HuH-7.5 (cell line): ENCODE results near the gene AMH.
"Not testable (repeated sequence)": the region's sequence is repeated elsewhere in the genome, so short reads cannot be mapped to it uniquely, and the experiment has no call there.

Source experiments
- DNase-seq: peaks from one replicate; pipeline ENCODE4 v3.0.0; 2011; ENCODE audit warnings: low spot score

AMH gene

DNA sequence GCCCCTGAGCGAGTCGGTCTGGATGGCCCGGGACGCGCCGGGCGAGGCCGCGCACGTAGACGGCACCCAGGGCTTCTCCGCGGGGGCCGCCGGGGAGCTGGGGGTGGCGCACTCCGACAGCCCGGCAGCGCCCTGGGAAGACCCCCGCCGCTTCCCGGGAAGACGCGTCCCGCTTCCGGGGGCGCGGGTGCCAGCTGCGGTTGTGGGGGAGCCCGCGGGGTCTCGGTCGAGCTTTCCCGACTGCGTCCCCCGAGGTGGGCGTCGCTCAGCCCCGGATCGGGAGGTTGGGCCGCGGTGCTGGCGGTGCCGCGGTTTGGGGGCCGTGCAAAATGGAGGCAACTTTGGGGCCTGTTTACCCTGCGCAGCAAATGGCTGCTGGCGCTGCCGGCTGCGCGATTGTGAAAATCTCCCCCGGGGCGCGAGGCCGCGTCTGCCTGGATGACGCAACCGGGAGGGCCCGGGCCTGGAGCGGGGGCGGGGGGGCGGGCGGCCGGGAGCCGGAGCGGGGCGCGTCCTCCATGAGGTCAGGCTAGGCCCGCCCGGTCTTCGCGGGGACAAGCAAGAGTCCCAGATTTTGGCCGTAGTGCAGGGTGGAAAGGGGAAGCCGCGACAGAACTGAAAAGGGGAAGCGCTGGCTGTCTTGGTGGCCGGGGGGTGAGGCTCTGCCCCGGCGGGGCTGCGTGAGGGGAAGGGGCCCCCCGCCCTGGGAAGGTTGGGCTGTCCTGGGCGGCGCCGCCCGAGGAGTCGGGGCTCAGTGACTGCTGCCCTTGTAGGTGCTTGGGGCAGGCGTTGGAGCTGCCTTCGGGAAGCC, 21.5 kb downstream of the AMH start:
- peak; percentile 86 for DNase-seq

DNA sequence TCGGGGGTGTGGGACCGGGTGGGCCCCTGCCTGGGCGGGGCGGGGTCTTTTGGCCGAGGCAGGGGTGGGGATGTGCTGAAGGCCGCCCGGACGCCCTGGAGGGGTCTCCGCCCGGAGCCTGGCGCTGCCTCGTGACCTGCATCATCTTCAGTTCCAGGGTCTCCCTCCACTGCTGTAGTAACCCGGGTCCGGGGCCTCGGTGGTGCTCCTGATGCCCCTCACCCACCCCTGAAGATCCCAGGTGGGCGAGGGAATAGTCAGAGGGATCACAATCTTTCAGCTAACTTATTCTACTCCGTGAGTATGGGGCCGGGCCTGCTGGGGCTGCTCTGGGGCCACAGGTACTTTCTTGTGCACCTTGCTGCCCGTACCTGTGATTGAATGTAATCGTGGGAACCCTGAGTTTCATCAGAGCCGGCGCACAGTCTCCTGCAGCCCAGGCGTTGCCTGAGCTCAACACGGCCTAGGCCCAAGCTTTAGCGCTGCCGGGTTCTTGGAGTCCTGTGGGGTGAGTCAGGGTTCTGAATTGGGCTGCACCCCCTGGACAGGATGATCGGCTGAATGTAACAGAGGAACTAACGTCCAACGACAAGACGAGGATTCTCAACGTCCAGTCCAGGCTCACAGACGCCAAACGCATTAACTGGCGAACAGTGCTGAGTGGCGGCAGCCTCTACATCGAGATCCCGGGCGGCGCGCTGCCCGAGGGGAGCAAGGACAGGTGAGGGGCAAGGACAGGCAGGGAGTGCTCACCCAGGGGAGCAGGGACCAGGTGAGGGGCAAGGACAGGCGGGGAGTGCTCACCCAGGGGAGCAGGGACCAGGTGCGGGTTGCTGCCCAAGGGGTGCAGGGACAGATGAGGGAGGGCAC, 22.3 kb downstream of the AMH start:
- no peak for DNase-seq

DNA sequence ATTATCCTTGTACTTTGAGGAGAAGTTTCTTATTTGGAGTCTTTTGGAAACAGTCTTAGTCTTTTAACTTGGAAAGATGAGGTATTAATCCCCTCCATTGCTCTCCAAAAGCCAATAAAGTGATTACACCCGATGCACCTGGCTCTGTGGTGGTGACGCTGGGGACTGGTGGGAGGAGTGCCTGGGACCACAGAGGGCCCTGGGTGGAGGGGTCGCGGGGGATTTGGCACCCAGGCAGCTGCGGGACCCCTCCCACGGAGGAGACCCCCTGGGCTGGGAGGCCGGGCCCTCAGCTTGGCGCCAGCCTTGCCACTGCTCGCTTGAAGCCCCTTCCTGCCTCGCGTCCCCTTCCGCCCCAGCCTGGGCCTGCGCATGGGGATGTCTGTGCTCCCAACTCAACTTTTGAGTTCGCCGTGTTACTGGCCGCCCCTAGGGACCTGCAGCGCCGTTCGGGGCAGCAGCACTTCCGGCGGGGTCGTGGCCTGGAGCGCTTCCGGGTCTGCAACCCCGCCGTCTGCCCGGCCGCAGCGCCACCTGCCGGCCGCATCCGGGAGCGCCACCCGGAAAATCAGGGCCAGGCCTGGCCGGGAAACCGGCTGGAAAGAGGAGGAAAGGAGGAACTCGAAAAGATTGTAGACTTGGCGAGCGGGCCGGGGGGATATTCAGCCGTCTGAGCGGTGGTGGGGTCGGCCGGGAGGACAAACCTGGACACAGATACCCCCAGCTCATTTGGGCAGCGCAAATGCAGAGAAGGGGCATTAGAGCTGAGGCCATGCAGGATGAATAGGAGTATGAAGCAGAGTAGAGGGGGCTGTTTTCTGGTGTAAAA, 24.4 kb downstream of the AMH start:
- DNase-seq: peak; percentile 98

DNA sequence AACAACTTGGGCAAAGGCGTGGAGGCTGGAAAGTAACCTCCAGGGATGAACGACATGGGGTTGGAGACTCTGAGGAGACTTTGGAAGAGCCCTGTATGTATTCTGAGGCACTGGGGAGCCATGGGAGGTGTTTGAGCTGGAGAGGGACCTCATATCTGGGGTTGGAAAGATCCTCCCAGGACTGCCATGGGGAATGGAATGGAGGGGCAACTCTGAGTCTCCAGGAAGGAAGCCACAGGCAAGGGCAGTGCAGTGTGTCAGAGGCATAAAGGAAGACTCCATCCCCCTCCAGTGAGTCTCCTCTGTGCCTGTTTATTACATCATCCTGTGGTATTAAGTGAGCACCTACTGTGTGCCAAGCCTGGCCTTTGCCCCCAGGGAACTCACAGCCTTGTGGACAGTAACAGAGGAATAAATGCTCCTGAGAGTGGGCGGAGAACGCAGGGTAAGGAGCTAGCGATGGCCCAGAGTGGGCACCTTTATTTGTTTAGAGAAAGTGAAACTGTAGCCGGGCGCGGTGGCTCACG, 25.1 kb downstream of the AMH start:
- DNase-seq: no peak

DNA sequence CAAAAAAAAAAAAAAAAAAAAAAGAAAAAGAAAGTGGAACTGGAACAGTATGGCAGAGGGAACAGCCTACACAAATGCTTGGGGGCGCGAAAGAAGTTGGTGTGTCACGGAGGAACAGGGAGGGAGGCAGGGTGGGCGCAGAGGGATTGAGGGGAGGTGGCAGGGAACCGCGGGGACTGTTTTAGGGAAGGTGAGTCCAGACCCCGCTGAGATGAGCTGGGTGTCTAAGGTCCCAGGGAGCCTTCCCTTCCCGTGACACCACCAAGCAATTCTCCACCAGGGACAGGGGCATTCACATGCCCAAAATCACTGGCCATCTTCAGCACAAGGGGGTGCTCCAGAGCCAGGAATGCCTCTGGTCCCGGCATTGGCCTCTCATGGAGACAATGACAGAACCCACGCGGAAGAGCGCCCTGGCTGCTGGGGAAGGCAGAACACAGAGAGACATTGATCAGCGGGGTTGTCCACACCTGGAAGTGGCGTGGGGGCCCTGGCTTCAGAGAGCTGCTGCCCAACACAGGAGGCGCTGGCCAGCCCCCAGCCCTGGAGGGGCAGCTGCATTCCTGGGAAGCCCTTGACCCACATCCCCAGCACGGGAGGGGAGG, 25.9 kb downstream of the AMH start:
- DNase-seq: peak; percentile 94

DNA sequence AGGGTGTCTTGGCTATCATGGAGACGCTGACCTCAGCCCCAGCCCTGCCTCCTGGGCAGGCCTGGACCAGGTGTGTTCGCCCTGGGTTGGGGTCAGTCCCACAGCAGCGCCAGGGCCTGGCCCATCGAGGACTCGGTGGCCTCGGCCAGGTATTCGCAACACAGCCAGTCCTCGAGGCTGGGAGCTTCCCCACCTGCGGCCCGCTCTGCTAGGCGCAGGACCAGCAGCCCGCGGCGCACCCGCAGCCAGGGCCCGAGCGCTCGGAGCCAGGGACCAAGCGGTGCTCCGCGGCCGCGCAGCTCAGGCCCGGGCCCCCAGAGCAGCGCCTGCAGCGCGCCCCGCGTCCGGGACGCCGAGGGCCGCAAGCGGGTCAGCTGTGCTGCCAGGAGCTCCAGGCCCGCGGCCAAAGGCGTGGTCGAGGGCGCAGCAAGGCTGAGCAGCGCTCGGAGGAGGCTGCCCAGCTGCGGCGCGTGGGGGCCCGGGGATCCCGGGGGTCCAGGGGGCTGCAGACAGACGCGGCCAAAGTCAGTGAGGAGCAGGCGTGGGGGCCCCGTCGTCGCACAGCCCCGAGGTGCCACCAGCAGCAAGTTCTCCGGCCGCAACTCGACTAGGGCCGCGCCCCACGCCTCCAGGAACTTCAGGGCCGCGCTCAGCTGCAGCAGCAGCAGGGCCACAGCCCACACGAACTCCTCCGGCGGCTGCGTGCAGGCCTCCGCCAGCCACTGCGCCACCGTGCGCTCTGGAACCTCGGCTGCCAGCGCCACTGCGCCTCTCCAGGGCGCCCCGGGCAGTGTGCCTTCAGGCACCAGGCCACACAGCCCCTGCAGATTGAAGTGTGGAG, 26.7 kb downstream of the AMH start:
- no peak for DNase-seq

DNA sequence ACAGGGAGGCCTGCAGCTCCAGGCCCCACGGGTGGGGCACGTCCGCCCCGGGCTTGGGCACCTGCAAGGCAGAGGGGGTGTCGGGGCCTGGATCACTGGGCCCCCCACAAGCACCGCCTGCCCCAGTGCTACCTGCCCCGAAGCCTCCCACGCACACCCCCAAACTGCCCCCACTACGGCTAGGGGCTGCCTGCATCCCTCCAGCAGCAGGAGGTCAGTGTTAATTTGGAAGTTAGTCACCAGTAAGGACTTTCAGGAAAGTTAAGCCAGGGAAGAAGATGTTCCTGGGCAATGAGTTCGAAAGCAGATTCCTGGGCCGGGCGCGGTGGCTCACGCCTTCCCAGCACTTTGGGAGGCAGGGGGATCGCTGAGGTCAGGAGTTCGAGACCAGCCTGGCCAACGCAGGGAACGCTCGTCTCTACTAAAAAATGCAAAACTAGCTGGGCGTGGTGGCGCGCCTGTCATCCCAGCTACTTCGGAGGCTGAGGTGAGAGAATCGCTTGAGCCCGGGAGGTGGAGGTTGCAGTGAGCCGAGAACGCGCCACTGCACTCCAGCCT, 27.4 kb downstream of the AMH start:
- no peak for DNase-seq

DNA sequence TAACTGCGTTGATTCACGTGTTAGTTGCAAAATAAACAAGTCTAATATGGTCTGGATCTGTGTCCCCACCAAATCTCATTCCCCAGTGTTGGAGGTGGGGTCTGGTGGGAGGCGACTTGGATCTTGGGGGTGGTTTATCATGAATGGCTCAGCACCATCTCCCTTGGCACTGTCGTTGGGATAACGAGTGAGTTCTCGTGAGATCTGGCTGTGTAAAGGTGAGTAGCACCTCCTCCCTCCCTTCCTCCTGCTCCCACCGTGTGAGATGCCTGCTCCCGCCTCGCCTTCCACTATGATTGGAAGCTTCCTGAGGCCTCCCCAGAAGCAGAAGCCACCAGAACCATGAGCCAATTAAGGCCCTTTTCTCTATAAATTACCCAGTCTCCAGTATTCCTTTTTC, 28.0 kb downstream of the AMH start:
- DNase-seq: no peak

DNA sequence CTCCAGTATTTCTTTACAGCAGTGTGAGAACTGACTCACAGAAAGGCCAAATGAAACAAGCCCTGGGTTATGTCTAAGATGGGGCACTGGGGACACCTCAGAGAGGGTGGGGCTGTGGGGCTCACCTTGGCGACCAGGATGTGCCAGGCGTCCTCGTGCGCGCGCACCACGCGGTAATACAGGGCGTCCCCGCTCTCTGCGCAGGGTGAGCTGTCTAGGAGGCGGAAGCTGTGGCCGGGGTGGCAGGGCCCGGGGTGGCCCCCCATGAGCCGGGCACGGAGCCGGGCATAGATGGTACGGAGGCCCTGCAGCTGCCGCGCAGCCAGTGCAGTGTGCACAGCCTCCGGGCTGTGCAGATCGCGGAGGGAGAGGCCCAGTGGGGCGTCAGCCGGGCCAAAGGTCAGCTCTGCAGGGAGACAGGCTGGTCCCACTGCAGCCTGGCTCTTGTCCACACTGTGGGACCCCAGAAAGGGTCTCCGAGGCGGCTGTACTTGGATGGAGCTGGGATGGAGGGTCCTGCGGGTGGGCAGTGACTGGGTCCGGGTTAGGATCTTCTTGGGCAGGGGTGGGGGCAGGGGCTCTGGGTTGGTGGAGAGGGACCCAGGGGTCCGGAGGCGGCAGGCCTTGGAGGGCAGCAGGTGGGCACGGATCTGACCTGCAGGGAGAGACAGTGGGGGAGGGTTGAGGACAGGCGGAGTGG, 29.5 kb downstream of the AMH start:
- no peak for DNase-seq

DNA sequence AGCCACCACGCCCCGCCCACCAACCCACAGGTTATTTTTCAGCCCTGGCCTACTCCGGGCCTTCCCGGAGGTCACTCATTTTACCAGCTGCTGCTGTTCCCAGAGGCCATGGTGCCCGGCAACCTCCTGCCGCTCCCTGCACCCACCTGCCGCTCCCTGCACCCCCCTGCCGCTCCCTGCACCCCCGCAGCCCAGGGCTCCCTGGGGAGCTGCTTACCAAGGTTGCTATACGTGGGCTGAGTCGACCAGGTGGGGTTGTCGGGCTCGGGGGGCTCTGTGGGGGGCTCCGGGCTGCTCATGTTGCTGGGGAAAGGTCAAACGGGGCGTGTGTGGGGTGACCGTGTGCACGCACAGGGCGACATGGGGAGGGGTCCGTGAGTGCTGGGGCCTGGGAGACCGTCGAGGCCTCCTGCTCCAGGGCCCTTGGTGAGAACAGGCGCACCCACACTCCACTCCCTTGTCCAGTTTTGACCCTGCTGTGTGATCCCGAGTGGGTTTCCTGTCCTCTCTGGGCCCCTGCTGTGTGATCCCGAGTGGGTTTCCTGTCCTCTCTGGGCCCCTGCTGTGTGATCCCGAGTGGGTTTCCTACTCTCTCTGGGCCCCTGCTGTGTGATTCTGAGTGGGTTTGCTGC, 31.6 kb downstream of the AMH start:
- DNase-seq: no peak

DNA sequence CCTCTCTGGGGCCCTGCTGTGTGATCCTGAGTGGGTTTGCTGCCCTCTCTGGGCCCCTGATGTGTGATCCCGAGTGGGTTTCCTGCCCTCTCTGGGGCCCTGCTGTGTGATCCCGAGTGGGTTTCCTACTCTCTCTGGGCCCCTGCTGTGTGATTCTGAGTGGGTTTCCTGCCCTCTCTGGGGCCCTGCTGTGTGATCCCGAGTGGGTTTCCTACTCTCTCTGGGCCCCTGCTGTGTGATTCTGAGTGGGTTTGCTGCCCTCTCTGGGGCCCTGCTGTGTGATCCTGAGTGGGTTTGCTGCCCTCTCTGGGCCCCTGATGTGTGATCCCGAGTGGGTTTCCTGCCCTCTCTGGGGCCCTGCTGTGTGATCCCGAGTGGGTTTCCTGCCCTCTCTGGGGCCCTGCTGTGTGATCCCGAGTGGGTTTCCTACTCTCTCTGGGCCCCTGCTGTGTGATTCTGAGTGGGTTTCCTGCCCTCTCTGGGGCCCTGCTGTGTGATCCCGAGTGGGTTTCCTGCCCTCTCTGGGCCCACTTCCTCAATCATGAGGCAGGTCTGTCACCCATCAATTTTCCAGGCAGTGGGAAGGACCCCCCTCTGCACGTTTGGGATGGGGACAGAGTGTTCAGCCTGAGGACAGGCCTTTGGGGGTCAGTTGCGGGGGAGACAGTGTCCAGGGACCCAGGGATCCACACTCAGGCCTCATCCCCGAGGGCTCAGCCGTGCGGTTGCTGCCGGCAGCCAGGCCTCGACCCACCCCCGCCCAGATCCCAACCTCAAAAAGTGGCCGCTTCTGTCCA, 32.3 kb downstream of the AMH start:
- not testable (repeated sequence) for DNase-seq

DNA sequence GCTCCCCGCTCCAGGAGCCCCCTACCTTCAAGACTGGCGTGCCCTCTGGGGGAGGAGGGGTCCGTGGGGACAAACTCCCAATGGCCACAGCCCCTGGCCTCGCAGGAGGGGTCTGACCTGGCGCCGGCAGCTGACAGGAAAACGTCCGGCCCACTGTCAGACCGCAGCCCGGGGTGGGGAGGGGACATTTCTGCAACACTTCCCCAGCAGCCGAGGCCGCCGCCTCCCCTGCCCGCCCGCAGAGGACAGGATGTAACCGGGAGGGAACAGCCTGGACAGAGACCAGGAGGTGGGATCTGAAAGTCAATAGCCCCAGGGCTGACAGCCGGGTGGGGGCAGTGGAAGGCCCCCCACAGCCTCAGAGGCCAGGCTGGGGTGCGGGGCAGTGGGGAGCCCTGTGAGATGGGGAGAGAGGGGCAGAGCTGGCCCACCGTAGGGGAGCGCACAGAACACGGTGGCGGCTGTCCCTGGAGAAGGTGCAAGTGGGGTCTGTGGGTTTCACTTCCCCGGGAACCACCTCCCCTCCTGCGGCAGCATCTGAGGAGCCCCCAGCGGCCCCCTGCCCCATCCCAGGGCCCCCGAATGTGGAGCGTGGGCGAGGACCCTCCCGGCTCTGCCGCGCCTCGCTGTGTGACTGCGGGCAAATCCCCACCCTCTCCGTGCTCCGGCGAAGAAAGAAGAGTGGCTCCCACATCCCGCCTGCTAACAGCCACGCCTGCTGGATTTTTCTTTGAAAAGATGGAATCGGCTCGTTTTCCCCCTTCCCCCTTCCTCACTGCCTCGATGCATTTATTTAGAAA, 33.1 kb downstream of the AMH start, which contains the start of gene PEAK3:
Gene PEAK3 (minus strand): TSS at position 114 of the 800 bp plus-strand sequence. CDS start 1,244 bp downstream, outside the sequence.
- DNase-seq: no peak

DNA sequence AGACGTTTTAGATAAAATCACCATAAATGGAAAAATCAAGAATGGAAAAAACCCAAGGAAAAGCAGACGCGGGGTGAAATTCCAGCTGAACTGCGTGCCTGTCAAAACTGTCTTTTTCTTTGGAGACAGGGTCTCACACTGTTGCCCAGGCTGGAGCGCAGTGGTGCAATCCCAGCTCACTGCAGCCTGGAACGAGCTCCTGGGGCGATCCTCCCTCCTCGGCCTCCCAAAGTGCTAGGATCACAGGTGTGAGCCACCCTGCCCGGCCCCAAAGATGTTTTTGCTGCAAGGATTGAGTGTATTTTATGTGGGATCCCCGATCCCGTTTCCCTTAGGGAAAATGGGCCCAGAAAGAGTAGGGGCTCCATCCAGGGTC, 33.7 kb downstream of the AMH start:
- DNase-seq: no peak

DNA sequence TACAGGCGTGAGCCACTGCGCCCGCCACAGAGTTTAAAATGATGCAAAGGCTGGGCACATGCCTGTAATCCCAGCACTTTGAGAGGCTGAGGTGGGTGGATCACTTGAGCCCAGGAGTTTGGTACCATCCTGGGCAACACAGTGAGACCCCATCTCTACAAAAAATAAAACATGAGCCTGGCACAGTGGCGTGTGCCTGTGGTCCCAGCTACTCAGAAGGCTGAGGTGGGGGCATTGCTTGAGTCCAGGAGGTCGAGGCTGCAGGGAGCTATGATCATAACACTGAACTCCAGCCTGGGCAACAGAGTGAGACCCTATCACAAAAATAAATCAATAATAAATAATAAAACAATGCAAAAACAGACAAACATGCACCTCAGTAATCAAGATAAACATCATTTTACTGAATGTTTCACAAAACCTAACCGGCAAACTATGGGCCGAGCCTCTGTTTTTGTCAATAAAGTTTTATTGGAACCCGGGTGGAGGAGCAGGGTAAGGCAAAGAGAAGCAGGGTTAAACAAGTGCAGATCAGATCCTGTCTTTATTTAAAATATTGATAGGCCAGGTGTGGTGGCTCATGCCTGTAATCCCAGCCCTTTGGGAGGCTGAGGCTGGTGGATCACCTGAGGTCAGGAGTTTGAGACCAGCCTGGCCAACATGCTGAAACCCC, 34.8 kb downstream of the AMH start:
- DNase-seq: no peak

DNA sequence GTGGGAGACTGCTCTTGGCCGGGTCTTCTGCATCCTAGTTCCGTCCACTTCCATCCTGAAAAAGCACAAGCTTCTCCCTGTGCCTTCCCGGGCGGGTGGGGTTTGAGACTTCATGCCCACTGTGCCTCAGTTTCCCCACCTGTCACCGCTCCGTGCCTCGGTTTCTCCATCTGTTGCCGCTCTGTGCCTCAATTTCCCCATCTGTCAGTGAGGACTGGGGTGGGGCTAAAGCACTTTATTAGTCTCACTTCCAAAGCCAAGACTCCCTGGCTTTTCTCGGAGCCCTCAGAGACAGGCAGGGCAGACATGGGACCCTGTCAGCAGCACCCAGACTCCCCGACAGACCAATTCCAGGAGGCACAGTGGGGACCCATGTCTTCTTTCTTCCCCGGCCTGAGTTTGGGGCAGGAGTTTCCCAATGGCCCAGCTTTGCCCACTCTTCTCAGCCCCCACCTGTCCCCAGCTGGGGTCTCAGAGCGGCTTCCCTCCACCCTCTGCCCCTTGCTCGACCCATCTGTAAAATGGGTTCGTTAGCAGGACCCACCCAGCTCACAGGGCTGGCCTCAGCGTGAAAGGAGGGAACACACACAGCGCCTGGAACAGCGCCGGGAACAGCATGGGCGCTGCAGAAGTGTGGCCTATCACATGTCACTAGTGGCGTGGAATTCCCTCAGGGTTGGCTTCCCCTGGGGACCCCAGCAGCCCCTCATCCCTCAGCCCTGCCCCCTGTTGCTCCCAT, 37.4 kb downstream of the AMH start:
- DNase-seq: no peak
